Bronchial epithelial cell (primary cell): ENCODE data around the gene UPF3B. TPM values are rescaled to one million over a fixed set of nuclear protein-coding genes. Genes with fewer than 3 reads are reported as not detected.

Source experiments
- total RNA-seq: library from RNA; depleted of rRNA; stranded (reverse); fragments of >200 nt; gene quantifications from 2 replicates; pipeline ENCODE4 v1.2.1, GENCODE V29; 2014

UPF3B gene
- total RNA-seq, 1 donor from 2014 or later, result 1.1 TPM

Other genes with a start within 250 kb of the UPF3B start
- 3.5 and 5.8 TPM in 2 replicates for gene NKRF, start 246.5 kb downstream of the UPF3B start, total RNA-seq
- gene SEPTIN6, start 159.8 kb downstream of the UPF3B start, total RNA-seq, result 1.6 and 1.7 TPM in 2 replicates
- gene SOWAHD, start 94.4 kb downstream of the UPF3B start, total RNA-seq, result under 0.01 TPM in 2 replicates
- 2,415 and 8,689 TPM in 2 replicates for gene RPL39, start 61.3 kb downstream of the UPF3B start, total RNA-seq
- gene RNF113A, start 18.8 kb upstream of the UPF3B start, total RNA-seq, result 13.2 and 17.6 TPM in 2 replicates
- gene NDUFA1, start 18.9 kb upstream of the UPF3B start, total RNA-seq, result 55.5 and 143 TPM in 2 replicates
- gene AKAP14, start 42.9 kb upstream of the UPF3B start, total RNA-seq, result not detected in 2 replicates
- 3.4 and 6.1 TPM in 2 replicates for gene NKAP, start 90.8 kb upstream of the UPF3B start, total RNA-seq
- gene RHOXF2B, start 224.7 kb upstream of the UPF3B start, total RNA-seq, result not detected in 2 replicates